ELR (cell line): Measurements from ENCODE around the gene TMEM266.

Experiments used
- DNase-seq: peaks from one replicate; pipeline ENCODE4 v3.0.0-alpha.2; 2015; ENCODE audit warnings: low read depth

The TMEM266 gene

DNA sequence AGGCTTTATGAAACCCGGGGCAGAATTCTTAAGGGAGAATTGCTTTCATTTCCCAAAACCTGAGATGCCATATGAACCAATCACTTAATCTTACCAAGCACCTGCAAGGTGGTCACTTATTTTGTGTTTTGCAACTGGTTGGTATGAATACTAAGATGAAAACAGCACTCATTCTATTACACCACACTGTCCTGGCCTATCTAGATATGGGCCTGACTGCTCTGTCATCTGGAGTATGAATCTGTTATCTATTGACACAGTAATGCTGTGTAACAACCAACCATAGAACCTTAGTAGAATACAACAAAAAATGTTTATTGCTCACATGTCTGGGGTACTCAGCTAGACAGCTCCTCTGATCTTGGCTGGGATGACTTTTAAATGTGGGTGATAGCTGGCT, 74.8 kb downstream of the TMEM266 start:
- no peak for DNase-seq

DNA sequence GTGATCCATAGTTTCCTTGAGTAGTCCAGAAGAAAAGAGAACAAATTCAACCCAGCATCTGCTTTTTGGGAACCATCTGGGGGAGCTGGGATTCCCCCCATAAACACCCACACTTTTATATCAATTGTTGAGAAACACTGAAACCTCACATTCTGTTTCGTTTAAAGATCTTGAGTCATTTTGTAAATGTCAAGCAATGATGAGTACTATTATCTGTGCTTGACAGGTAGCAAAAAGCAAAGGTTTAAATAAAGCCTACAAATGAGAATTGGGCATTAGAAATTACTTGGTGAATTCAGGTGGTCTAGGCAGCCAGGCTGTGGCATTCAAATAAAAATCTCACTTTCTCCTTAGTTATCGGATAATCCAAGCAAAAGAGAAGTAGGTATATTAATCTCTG, 75.7 kb downstream of the TMEM266 start:
- no peak for DNase-seq

DNA sequence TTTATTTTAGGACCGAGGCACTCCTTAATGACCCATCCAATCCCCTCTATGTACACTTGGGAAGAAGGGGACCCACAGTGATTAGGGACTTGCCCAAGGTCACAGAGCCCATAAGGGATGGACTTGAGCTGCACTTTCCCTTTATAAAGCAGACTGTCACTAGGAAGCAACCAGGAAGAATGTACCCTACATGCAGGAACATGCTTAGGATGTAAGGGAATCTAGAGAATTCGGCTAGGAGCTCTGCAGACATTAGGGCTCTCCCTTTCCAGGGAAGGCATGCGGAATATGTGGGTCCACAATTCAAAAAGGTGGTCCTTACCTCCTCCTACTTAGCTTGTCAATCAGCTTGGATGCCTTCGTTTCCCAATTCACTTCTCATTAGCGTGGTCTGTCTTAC, 78.7 kb downstream of the TMEM266 start:
- no peak for DNase-seq

DNA sequence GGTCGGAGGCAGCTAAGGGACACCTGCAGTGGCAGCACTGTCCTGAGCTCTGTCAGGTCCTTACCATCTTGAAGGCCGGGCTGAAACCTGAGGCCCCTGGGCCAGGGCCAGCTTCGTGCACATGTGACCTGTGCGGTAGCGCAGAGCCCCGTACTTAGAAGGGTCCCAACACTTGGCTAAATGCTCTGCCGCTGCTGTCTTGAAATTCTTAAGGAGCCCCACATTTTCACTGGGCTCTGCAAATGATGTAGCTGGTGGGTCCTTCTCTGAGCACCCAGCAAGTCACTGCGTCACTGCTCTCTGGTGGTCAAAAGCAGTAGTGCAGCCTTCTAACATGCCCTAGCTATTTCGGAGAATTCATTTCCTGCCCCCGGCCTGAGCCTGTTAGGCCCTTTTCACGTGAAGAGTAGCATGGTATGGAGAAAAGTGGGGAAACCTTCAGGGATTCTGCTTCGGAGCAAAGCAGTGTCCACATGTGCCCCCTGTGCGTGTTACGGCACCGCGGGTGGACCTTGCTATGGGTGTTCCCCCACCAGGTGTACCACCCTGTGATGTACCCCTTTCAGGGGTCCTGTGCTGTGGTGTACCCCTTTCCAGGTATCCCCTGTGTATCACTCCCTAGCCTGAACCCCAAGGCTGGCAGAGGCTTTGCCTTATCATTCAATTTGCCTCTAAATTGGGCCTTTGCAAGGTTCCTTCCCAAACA, 79.7 kb downstream of the TMEM266 start:
- DNase-seq, result peak; percentile 74

DNA sequence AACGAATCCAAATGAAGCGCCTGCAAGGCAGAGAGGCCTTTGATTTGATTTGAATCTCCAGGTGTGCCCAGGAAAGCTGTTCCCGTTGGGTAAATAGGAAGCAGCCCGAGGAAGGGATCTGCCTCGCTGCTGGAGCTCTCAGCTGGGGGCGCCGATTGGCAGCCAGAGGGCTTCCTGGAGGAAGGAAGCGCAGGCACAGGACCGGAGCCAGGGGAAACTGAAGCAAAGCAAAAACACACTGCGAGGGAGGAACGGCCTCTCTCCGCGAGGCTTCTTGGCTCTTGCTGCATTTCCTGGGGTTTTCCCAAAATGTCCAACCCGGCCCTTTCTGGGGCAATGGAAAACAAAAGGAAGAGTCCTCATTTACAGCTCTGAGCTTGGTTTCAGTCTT, 80.3 kb downstream of the TMEM266 start:
- DNase-seq, result no peak

DNA sequence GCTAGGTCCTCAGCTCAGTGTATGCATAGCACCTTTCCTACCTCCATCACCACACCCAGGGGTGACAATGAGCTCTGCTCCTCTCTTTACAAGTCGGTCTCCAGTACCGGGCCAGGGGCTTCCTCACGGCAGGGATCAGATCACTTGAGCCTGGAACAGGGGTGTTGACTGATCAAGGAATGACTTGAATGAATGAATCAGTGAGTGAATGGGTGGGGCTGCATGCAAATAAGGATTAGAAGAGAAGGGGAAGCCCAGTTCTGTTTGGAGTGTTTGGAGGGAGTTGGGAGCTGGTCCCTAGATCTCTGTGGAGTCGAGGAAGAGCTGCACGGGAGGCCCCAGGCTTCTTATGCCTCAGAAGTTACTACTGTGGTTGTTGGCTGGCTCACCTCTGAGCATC, 87.0 kb downstream of the TMEM266 start:
- no peak for DNase-seq

DNA sequence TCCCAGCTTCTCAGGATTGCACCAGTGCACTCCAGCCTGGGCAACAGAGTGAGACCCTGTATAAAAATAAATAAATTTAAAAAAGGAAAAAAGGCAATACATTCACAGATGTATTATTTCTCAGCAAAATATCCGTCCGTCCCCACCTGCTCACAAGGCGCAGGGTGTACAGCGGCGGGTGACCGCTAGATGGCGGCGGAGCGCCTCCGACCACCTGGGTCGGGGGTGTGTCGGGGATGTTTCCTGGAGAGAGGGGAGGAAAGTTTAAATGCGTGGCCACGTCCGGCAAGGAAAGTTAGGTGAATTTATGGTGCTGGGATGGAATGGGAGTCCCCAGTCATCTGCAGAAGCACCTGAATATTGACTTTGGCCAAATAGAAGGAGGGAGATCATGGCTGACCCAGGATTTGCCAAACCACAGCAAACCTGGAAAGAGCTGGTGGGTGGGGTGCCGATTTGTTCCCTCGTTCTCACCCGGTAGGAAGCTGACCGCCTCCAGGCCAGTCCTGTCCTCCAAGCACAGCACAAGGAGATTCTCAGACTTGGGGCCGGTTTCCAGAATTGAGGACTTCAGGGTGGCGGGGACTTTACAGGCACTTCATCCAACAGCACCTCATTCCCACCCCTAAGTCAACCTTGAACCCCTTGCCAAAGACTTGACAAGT, 88.3 kb downstream of the TMEM266 start:
- DNase-seq, result peak; percentile 58

DNA sequence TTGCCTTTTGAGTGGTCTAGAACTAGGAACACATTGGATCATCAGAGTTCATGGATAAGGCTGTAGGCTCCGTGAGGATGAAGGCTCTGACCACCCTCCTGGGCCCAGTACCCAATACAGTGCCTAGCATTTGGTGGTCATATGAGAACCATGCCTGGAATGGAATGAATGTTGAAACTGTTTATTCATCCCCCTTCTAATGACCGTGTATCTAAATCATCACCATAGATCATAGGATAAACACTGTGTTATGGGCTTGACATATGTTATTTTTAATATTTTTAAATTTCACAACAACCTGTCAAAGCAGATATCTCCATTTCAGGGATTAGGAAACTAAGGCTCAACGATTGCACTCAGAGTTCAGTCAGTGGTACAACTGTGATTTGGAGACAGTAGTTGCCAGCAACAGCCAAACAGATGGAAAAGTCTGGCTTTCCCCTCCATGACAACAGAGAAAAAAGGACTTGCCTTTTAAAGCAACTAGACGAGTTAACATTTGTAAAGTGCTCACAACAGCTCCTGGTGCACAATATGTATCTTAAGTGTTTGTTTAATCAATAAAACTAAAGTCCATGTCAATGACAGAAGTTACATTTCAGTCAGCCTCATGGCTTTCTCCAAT, 89.6 kb downstream of the TMEM266 start:
- peak; percentile 24 for DNase-seq

DNA sequence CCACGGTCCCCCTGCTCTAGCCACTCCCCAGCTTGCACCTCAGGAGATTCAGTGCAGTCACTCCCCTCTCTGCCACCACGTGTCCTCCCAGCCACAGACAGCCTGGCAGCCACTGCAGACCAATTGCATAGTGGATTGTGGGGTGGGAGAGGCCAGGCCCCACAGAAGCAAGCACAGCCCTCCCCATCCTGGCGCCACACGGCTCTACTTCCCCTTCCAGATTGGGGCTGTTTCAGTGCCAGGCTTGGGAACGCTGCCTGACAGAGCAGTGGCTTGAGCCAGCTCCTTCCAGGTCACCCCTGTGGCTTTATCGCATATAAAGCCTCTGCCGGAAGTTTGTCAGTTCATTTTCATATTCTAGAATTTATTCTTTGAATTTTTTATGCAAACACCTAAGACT, 90.7 kb downstream of the TMEM266 start:
- DNase-seq, result no peak

DNA sequence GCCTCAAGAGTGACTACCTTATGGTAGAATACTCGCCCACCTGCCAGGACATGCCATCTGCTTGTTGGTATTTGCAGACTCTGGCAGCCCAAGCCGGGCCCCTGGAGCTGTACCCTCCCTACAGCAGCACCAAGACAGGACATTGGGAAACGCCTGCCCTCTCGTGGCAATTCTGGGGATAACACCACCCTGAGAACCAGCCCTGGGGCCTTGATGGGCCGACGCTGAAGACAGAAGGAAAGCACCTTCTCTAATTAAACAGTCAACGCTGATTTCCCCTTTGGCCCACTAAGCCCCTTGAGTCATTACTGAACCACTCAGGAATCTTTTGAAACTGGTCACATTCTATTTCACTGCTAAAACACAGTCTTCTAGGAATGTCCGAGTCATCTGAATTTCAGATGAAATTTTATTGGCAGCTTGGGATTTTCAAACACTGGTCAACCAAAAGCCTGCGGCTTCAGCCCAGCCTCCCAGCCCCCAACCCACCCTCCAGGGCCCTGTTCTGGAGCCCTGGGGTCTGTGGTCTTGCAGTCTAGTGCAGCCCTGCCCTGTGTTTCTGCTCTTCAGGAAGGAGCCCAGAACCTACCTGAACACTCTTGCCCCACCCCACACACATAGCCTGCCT, 91.3 kb downstream of the TMEM266 start:
- DNase-seq, result peak; percentile 84

DNA sequence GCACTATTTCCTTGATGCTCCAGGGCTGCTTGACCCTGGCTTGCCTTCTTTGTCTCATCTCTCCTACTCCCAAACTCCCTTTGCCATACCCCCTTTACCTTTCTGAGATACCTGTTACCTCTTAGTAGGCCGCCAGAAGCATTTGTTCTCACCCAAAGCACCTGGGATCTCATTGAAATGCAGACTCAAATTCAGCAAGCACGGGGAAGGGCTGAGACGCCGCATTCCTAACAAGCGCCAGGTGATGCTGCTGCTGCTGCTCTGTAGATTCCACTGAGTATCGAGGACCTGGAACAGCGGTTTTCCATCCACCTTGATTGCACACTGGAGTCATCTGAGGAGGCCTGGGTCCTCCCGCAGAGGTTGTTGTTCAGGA, 91.8 kb downstream of the TMEM266 start:
- DNase-seq, result no peak

DNA sequence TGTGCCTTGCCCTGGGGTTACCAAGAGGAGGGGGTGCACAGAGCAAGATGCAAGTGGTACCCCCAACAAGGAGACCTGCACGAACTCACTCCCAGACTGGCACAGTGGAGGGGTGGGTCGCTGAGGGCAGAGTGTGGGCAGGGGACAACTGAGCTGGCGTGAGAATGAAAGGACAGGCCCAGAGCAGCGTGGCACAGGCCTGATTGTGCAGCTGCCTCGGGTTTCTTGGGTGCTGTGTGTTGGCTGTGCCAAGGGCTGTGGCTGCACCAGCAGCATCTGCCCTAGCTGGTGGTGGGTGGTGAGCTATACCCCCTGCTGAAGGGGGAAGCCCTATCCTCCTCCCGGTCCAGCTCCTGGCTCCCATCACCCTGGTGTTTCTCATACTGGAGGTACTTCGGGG, 92.4 kb downstream of the TMEM266 start:
- no peak for DNase-seq

DNA sequence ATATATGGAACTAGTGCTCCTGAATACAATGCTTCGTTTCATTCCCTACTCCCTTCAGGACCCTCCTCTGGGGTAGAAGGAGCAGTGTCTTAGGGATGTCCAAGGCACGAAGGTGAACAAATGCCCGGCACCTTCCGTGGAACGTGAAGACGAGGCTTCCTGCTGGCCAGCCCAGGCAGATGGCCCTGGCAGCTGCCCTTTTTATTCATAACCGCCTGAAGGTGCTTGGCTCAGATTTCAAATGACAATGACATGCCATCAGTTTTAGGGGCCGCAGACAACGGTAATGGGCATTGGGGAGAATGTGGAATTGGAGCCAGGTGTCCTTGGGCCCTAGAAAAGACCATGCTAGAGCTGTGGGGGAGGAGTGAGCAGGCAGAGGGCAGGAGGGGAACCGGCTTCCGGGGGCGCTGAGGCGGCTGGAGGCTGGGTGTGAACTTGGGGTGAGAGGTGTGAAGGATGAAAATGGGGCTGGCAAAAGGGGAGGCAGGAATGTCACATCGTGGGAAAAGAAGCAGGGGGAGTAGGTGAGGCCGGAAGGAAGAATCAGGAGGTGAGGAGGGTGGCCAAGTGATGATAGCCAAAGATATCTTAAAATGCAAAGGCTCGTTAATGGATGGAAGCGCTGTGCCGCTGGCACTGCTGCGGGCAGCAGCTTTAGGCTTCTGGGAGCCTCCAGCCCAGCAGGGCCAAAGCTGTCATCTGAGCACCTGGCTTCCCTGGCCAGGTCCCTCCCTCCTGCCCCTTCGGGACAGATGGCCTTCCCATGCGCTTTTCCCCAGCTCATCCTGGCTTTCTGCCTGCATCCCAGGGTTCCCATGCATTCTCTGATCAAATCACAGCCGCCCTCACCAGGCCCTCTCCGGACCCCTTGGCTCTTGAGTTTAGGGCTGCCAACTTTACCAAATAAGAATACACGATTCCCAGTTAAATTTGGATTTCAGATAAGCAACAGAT, 93.7 kb downstream of the TMEM266 start:
- DNase-seq, result no peak

DNA sequence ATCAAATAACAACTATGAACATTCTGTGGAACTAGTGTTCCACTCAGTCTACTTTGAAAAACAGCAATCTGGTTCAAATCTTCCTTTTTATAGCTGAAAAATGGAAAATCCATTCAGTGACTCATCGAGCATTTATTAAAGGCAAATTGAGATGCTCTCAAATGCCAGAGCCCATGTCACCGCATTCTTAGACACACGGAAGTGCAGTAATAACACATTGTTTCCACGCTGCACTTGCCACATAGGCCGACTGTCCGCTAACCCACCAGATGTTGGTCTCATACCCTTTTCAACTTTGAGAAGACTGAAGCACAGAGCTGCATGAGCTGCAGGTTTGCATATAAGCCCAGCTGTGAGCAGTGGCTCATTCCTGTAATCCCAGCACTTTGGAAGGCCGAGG, 95.9 kb downstream of the TMEM266 start:
- DNase-seq, result peak; percentile 32

DNA sequence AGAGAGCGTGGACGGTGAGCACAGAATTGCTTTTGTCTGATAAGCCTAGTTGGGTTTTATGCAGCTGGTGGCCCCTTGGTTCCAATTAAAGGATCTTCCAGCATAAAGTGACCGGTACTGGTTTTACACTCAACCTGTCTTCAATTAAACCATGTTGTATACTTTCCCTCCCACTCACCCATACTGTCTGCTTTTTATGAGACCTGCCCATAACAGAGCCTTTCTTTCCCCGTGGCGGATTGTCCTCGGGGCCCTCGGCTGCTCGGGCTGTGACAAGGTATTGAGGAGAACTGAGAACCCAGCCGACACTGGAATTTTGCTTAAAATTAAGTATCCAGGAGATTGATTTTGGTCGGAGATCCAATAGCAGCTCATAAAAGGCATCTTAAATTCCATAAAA, 98.4 kb downstream of the TMEM266 start:
- DNase-seq, result no peak

DNA sequence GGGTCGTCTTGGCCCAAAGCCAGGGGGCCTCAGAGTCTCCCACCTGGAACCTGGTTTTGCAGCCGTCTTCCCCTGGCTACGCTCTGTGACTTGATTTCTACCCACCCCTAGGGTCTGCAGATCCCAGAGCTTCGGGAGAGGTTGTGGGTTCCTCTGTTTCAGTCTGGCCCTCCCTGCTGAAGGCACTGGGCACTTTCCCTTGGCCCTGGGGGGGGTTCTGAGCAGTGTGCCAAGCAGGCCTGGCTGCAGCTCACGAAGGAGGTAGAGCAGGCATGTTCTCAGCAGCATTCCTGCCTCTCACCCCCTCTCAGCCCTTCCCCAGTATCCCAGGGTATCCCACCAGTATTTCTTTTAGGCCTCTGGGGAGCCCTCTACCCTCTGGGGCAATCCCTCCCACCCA, 99.0 kb downstream of the TMEM266 start:
- no peak for DNase-seq

DNA sequence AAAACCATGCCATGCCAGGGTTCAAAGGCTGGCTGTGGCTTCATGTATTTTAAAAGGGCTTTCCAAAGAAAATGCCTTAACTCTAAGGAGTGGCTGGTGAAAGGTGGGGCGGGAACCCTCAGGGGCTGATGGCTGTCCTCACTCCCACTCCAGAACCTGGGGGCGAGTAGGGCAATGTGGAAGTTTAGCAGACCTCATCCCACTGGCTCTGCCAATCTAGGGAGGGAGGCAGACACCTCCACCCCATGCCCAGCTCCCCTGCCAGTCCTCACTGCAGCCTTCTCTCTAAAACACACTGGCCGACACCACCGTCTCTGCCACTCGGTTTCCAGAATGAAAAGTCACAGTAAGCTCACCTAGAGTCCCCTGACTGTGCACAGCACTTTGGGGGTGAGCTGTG, 99.5 kb downstream of the TMEM266 start:
- no peak for DNase-seq

DNA sequence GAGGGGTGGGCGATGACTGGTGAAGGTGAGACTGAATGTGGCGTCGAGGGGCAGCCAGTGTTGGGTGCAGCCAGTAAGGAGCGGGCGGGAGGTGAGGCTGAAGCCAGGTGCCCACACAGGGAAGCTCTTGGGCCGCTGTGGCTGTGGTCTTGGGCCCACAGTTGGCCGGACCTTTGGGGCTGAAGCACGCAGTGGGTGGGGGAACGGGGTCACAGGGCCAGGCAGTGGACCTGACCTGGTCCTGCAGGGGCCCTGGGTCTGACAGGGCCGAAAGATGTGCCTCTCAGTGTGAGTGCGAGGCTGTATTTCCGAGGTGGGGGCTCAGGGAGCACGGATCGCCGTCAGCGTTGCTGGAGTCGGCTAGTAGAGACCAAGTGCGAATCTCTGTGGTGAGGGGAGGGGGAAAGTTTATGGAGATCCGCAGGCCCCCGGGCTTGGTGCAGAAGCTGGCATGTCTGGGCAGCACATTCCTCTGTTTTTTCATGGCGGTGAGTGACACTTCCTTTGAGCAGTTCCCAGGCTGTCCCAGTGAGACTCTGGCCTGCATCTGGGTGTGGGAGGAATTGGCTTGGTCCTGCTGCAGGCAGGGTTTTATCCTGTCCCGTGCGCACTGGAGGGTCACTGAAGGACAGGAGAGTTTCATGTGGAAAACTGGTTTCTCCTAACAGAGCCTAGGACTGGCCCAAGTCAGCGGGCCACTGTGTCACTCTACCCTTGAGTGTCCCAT, 100.8 kb downstream of the TMEM266 start:
- DNase-seq, result no peak

DNA sequence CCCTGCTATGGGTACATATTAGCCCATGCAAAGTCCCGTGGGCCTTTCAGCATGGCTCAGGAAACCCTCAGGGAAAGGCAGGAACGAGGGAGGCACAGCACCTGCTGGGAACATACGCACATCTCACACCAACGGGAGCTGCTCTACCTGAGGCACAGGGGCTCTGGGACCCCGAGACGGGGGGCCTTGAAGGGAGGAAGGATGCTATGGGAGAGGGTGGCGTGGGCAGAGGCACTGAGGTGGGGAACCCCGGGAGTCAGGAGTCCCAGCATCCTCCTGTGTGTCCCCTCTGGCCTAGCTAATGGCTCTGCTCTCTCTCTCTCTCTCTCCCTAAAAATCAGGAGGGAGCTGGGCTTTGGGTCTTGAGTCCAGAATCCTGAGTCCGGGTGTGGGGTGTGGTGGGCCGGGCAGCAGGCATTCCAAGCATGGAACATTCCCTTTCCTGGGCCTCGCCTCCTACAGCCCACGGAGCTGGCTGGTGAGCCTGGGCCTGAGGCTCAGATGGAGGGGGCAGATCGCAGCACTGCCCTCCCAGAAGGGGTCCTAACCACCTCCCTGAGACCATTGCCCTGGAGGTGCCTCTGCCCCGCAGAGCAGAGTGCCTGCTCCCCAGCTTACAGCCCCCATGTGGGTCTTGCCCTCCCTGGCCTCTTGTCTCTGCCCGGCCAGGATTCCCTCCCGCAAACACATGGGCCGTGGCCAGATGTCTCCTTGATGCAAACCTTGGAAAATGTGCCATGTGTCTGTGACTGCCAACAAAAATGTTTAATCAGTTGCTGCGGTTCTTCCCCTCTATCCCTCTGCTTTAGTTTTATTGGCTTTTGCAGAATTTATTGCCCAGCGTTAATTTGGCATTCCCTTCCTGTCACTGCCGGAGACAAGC, 101.6 kb downstream of the TMEM266 start:
- DNase-seq, result no peak

DNA sequence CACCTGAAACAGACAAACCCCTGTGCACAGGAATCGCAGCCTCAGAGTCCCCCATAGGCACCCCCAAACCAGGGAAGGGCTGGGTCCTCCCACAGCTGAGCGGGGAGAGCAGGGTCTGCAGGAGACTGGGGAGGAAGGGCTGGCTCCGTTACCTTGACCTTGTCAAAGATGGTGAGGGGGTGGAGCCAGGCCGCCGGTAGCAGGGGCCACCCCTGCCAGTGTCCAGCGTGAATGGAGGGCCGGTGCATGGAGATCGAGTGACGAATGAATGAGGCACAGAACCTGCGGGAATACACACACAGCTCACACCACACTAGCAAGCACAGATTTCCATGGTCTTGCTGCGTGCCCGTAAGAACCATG, 102.2 kb downstream of the TMEM266 start:
- no peak for DNase-seq
